ENCODE measurements around the gene ATF7IP. TPM values are rescaled to one million over a fixed set of nuclear protein-coding genes. Genes with fewer than 3 reads are reported as not detected.

Gene ATF7IP
- polyA plus RNA-seq, 3 donors: 16.6 to 51.7 (median 19.2) TPM

- H3K36me3 Mint-ChIP-seq: peaks cover 0 to 1% of the 10 kb centered on the region in 2 donors
- Histone ChIP-seq H3K4me3 (replicated peaks in 1 of 3; ENCODE audit: low read depth in 2 of 3, low read length in 3 of 3) (no peak overlapping the region), H3K27ac (ENCODE audit: low read depth in 1 of 2, low read length in 2 of 2) (no peak overlapping the region), H3K4me1 (ENCODE audit: control insufficient read depth in 1 of 2, insufficient read depth in 2 of 2, low read length in 2 of 2) (no peaks in the 10 kb centered on the region), H3K36me3 (replicated peaks in 1 of 2; ENCODE audit: control insufficient read depth in 1 of 2, insufficient read depth in 2 of 2, low read length in 2 of 2) (no peaks in the 10 kb centered on the region), H3K9ac (ENCODE audit: insufficient read depth, low read length, poor library complexity, severe bottlenecking) (no peak overlapping the region), H3K9me3 (replicated peaks in 1 of 2; ENCODE audit: control insufficient read depth in 1 of 2, insufficient read depth in 1 of 2, low read length in 2 of 2) (peaks cover 4 to 12% of the 10 kb centered on the region in 2 donors), H3K27me3 (ENCODE audit: control insufficient read depth in 2 of 2, insufficient read depth in 2 of 2, low read length in 2 of 2) (no peaks in the 10 kb centered on the region), H4K20me1 (ENCODE audit: insufficient read depth, low read length) (no peaks in the 10 kb centered on the region), H3K4me2 (replicated peaks; ENCODE audit: extremely low read depth, low read length, poor library complexity, severe bottlenecking) (no peak overlapping the region), H2AFZ (ENCODE audit: insufficient read depth, low read depth, low read length, poor library complexity, severe bottlenecking) (no peak overlapping the region), H3K79me2 (ENCODE audit: insufficient read depth, low read length) (no peaks in the 10 kb centered on the region)
- DNase-seq: no peak
- H3K27me3 Mint-ChIP-seq (ENCODE audit: low read depth in 3 of 3): peaks cover 0 to 2% (median 0%) of the 10 kb centered on the region in 3 donors
- no peak overlapping the region for H3K27ac Mint-ChIP-seq
- no peak overlapping the region for H3K4me3 Mint-ChIP-seq
- TF ChIP-seq CTCF (IDR thresholded peaks at IDR 0.05): no peak
- H3K9me3 Mint-ChIP-seq: peaks cover 14 to 36% (median 29%) of the 10 kb centered on the region in 7 donors
- no CpG with 5 or more reads among the region's 1 CpG for WGBS (ENCODE audit: insufficient coverage)
- peaks cover 4% of the 10 kb centered on the region for H3K4me1 Mint-ChIP-seq
- intact Hi-C loops (cut with micrococcal nuclease): no loop called here
Observed at GRCh38 chr12:14357486-14357885, 8.0 kb upstream of the ATF7IP start.

- H3K27ac Mint-ChIP-seq: peak overlapping the region in 2 of 7 donors; percentile 16 to 70
- TF ChIP-seq CTCF (IDR thresholded peaks at IDR 0.05): no peak
- H3K9me3 Mint-ChIP-seq: peaks cover 0 to 15% (median 10%) of the 10 kb centered on the region in 7 donors
- H3K9me3 ChIP-seq (replicated peaks in 1 of 2; ENCODE audit: control insufficient read depth in 1 of 2, insufficient read depth in 1 of 2, low read length in 2 of 2): no peaks in the 10 kb centered on the region
- peaks cover 4 to 17% of the 10 kb centered on the region in 2 donors for H3K4me1 ChIP-seq (ENCODE audit: control insufficient read depth in 1 of 2, insufficient read depth in 2 of 2, low read length in 2 of 2)
- H3K4me2 ChIP-seq (replicated peaks; ENCODE audit: extremely low read depth, low read length, poor library complexity, severe bottlenecking): no peak overlapping the region
- no peaks in the 10 kb centered on the region for H3K36me3 Mint-ChIP-seq
- intact Hi-C loops (cut with micrococcal nuclease): no loop called here
- H2AFZ ChIP-seq (ENCODE audit: insufficient read depth, low read depth, low read length, poor library complexity, severe bottlenecking): no peak overlapping the region
- no peaks in the 10 kb centered on the region for H3K27me3 Mint-ChIP-seq (ENCODE audit: low read depth in 3 of 3)
- H3K9ac ChIP-seq (ENCODE audit: insufficient read depth, low read length, poor library complexity, severe bottlenecking): no peak overlapping the region
- no peaks in the 10 kb centered on the region for H4K20me1 ChIP-seq (ENCODE audit: insufficient read depth, low read length)
- H3K4me3 Mint-ChIP-seq: no peak overlapping the region
- no peaks in the 10 kb centered on the region for H3K27me3 ChIP-seq (ENCODE audit: control insufficient read depth in 2 of 2, insufficient read depth in 2 of 2, low read length in 2 of 2)
- 83% methylated on average over 1 of the region's 1 CpG for WGBS (ENCODE audit: insufficient coverage)
- peaks cover 13% of the 10 kb centered on the region for H3K79me2 ChIP-seq (ENCODE audit: insufficient read depth, low read length)
- H3K4me1 Mint-ChIP-seq: peaks cover 13% of the 10 kb centered on the region
- no peak overlapping the region for H3K4me3 ChIP-seq (replicated peaks in 1 of 3; ENCODE audit: low read depth in 2 of 3, low read length in 3 of 3)
- no peaks in the 10 kb centered on the region for H3K36me3 ChIP-seq (replicated peaks in 1 of 2; ENCODE audit: control insufficient read depth in 1 of 2, insufficient read depth in 2 of 2, low read length in 2 of 2)
- peak in 1 of 3 donors; percentile 45 for DNase-seq
- H3K27ac ChIP-seq (ENCODE audit: low read depth in 1 of 2, low read length in 2 of 2): no peak overlapping the region
Observed at GRCh38 chr12:14362352-14362751, 3.1 kb upstream of the ATF7IP start.
